ENCODE data around the gene RECQL5.

Gene RECQL5

GRCh38 chr17:75632428-75632827 lies 34.5 kb downstream of the RECQL5 start:
- no peak for DNase-seq

DNA sequence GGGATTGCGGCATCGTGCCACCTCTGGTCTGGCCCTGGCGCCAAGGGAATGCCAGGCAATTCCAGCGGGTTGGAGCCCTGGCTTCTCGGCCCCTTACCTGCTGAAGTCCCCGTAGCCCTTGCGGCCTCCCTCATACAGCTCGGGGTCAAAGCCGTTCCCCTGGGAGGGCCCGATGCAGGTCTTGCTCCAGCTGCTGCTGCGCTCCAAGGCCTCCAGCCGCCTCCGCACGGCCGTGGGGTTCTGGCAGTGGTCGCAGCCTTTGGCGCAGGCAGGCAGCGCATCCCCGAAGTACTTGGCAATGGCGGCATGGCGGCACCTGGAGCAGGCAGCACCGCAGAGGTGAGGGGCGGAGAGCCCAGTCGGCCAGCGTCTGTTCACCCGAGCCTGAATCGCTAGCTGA lies 35.6 kb downstream of the RECQL5 start:
- no peak for DNase-seq

- DNase-seq = no peak
Measured at GRCh38 chr17:75630071-75630917, 36.7 kb downstream of the RECQL5 start.

- DNase-seq = no peak
Measured at GRCh38 chr17:75629157-75629556, 37.8 kb downstream of the RECQL5 start.

GRCh38 chr17:75628425-75628824 lies 38.5 kb downstream of the RECQL5 start:
- DNase-seq = no peak

DNA sequence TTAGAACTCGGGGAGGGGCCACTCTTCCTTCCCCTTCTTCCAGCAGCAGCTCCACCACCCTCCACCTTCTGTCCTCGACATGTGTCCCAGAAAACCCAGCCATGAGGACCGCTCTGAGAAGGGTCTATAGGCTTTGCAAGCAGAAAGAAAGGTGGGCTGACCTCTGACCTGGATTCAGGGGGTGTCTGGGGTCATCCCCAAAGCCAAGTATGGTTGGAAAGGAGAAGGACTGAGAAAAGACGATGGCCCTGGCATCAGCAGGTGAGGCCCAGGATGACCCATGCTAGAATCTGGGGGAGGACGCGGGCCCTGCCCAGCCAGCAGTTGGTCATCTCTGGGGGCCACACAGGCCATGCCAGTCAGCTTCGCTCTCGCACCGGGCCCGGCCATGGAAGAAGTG lies 39.9 kb downstream of the RECQL5 start:
- DNase-seq = no peak

DNA sequence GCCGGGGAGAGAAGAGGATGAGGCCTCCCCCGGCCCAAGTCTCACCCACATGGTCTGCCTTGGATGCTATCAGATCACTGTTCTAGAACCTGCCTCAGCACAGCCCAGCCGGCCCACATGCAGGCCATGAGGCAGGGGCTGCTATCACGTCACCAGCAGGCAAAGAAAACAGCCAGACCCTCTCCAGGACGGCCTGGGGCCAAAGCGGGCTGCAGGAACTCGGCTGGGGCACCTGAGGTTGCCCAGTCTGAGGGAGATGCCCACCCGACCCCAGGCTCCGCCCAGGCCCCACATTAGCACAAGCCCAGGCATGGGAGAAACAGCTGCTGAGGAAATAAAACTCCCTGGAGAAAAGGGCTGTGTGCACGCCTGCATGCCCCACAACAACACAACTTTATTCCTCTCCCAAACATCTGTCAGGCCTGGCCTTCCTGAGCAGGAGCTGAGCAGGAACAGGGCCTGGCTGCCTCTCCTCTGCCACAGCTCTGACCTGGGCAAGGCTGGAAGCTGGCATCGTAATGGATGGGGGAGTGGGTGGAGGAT lies 40.4 kb downstream of the RECQL5 start:
- DNase-seq = no peak

GRCh38 chr17:75625813-75626486 lies 41.0 kb downstream of the RECQL5 start:
- no peak for DNase-seq

DNA sequence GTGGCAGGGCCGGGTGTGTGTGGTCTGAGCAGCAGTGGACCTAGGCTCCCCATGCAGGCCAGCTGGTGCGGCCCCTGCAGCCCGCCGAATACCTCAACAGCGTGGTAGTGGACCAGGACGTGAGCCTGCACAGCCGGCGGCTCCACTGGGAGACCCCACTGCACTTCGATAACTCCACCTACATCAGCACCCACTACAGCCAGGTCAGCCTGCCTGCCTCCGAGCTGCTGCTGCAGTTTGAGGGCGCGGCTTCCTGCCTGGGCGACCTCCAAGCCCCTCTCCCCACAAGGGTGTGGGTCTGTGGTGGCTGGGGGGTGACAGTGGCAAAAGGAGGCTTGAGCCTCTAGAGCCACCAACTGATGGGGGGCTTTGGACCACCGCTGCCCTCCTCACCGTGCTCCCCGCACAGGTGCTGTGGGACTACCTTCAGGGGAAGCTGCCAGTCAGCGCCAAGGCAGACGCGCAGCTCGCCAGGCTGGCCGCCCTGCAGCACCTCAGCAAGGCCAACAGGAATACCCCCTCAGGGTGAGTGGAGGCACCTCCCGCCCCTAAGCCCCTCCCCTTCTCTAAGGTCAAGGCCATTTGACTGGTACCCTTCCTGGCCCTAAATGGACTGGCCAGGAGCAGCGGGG lies 42.1 kb downstream of the RECQL5 start:
- no peak for DNase-seq

DNA sequence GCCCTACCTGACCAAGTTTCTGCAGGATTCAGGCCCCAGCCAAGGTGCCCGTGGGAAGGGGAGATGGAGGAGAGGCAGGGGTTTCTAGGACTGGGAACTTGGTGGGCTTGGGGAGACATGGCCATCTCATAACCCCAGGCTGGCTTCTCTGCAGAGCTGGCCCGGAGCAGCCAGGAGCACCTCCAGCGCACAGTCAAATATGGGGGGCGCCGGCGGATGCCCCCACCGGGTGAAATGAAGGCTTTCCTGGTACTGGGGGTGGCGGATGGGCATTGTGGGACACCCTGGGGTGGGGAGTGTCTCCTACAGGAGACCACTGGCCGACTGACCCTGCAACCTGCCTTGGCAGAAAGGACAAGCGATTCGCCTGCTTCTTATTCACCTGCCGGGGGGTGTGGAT lies 42.9 kb downstream of the RECQL5 start:
- DNase-seq = no peak

GRCh38 chr17:75623386-75623785 lies 43.6 kb downstream of the RECQL5 start:
- no peak for DNase-seq

DNA sequence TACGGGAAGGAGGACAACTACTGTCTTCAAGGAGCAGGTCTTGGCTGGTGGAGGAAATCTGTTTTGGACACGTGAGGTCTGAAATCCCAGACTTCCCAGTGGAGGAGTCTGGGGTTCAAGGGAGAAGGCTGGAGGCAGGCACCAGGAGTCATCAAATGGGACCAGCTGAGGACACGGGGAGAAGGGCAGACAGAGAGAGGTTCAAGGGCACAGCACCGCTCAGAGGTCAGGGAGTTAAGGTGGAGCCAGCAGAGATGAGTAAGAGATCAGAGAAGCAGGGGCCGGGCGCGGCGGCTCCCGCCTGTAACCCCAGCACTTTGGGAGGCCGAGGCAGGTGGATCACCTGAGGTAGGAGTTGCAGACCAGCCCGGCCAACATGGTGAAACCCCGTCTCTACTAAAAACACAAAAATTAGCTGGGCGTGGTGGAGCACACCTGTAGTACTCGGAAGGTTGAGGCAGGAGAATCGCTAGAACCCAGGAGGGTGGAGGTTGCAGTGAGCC lies 44.1 kb downstream of the RECQL5 start:
- no peak for DNase-seq

DNA sequence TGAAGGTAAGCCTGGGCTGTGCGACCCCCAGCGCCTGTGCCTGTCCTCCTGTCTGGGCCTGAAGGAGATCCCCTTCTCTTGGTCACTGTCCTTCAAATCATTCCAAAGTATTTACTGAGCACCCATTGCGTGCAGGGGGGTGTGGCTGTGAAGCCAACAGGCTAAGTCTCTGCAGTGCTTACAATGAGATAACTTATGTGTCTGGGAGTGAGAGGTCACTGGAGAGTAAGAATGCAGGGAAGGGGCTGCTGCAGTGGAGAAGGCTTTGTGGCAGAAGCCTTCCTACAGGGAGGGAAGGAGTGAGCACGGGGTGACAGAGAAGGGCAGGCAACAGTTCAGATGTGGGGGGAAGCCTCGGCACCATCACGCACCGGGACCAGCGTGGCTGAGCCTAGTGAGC lies 44.9 kb downstream of the RECQL5 start:
- no peak for DNase-seq

GRCh38 chr17:75621489-75621888 lies 45.5 kb downstream of the RECQL5 start:
- DNase-seq = no peak

DNA sequence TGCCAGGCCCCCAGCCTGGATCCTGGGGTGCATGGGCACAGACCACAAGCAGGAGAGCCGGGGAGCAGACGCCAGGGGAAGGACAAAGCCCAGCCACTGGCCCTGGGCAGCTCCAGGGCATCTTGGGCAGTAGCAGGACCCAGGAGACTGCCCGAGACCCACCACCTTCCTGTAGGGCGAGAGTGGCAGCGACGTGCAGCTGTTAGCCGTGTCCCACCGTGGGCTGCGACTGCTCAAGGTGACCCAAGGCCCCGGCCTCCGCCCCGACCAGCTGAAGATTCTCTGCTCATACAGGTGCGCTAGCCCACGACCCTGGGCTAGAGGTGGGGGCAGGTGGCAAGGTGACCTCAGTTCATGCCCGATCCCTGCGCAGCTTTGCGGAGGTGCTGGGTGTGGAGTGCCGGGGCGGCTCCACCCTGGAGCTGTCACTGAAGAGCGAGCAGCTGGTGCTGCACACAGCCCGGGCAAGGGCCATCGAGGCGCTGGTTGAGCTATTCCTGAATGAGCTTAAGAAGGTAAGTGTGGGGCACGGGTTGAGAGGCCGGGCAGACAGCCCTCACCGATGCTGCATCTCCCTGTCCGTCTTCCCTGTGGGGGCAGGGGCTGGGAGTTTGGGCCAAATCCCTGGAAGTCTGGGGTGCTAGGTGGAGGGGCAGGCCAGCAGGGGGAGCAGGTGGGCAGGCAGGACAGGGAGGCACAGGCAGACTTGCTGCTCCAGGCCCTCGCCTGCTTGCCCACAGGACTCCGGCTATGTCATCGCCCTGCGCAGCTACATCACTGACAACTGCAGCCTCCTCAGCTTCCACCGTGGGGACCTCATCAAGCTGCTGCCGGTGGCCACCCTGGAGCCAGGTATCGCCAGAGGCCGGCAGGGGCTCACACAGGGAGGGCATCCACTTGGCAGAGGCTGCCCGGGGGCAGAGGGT lies 47.2 kb downstream of the RECQL5 start:
- DNase-seq = no peak

GRCh38 chr17:75617675-75618074 lies 49.3 kb downstream of the RECQL5 start:
- DNase-seq = no peak

- no peak for DNase-seq
Measured at GRCh38 chr17:75617218-75617617, 49.7 kb downstream of the RECQL5 start.

GRCh38 chr17:75616521-75617122 lies 50.3 kb downstream of the RECQL5 start:
- DNase-seq = no peak

DNA sequence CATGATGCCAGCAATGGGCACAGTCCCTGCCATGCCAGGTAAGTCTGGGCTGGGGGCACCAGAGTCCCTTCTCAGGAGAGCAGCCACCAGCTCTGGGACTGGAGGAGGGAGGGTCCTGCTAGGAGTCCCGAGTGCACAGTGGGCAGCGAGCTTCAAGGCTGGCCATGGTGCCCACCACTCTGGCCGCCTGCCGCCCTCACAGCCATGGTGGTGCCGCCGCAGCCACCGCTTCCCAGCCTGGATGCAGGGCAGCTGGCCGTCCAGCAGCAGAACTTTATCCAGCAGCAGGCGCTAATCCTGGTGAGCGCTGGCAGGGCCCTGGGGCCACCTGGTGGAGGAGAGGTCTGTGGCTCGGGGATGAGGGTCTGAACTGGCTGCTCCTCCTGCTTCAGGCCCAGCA lies 51.7 kb downstream of the RECQL5 start:
- no peak for DNase-seq

DNA sequence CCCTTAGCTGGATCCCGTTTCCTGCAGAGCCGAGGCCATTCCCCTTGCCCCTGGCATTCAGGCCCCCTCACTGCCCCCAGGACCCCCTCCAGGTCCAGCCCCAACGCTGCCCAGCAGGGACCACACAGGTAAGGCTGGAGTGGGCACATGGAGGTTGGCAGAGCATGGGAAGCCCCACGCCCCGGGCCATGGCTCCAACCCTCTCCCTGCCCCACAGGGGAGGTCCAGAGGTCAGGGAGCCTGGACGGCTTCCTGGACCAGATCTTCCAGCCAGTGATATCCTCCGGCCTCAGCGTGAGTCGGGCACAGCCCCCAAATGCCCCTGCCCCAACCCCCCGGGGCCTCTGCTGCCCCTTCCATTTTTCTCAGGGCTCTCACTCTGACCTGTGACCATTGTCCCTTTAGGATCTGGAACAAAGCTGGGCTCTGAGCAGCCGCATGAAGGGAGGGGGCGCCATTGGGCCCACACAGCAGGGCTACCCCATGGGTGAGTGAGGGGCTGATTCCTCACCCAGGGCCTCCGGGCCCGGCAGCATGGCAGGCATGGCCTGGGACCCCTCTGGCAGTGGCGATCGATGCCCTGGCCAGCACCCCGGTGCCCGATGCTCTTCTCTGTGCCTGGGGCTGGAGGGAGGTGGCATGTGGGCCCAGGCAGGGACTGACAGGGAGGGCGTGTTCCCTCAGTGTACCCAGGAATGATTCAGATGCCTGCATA lies 52.2 kb downstream of the RECQL5 start:
- DNase-seq = no peak

GRCh38 chr17:75614006-75614405 lies 52.9 kb downstream of the RECQL5 start:
- DNase-seq = no peak
